Measurements from ENCODE around the gene EPHB1. TPM values are rescaled to one million over a fixed set of nuclear protein-coding genes. Genes with fewer than 3 reads are reported as not detected.

EPHB1 gene
- total RNA-seq, 5 donors from 2014 or later (not counting 1 experiment from before 2014, with no cell fraction given), result 0.28 to 0.72 (median 0.31) TPM; not detected in 1

GRCh38 chr3:134753999-134754742 lies 40.9 kb upstream of the EPHB1 start:
- H3K27ac ChIP-seq (ENCODE audit: low read length), result no peak overlapping the region
- POLR2A ChIA-PET, result no interaction called here

GRCh38 chr3:134754768-134755559 lies 40.1 kb upstream of the EPHB1 start:
- no peaks in the 10 kb centered on the region for H3K36me3 ChIP-seq (ENCODE audit: control insufficient read depth in 2 of 2, extremely low read depth in 1 of 2, insufficient read depth in 1 of 2, low read length in 1 of 2)
- H3K9me3 ChIP-seq, result no peaks in the 10 kb centered on the region
- H3K27me3 ChIP-seq (replicated peaks in 1 of 2; ENCODE audit: control insufficient read depth in 2 of 2, extremely low read depth in 1 of 2, insufficient read depth in 2 of 2, low read length in 1 of 2), result peaks cover 0 to 22% of the 10 kb centered on the region in 2 experiments
- DNase-seq, result peak in 6 of 35 experiments; percentile 0 to 9 (median 6)
- CTCF ChIA-PET, result interaction anchor here in 1 of 2 donors (1.1 kb wide), 1 partner anchor 40 kb away, joined by 3 read pairs; the partner anchor contains the start of gene EPHB1
- H3K27ac Mint-ChIP-seq, result no peak overlapping the region
- no peak for ATAC-seq (replicated peaks in 1 of 4)
- H3K27ac ChIP-seq (ENCODE audit: low read length), result no peak overlapping the region
- H3K4me3 Mint-ChIP-seq, result no peak overlapping the region
- POLR2A ChIA-PET, result no interaction called here
- no peaks in the 10 kb centered on the region for H3K4me1 Mint-ChIP-seq
- H3K36me3 Mint-ChIP-seq, result no peaks in the 10 kb centered on the region
- H3K9me3 Mint-ChIP-seq, result no peaks in the 10 kb centered on the region
- peaks cover 5 to 8% of the 10 kb centered on the region in 2 donors for H3K27me3 Mint-ChIP-seq
- H3K4me1 ChIP-seq (ENCODE audit: control insufficient read depth in 1 of 2, extremely low read depth in 1 of 2, insufficient read depth in 2 of 2, low read length in 2 of 2), result no peaks in the 10 kb centered on the region
- no peak overlapping the region for H3K4me3 ChIP-seq (ENCODE audit: control insufficient read depth in 1 of 2, extremely low read depth in 1 of 2, low read length in 1 of 2)
- no CpG with 5 or more reads among the region's 4 CpGs for WGBS (ENCODE audit: insufficient coverage)

More at GRCh38 chr3:134753999-134754742, 40.9 kb upstream of the EPHB1 start:
- Histone ChIP-seq H3K4me3 (ENCODE audit: control insufficient read depth in 1 of 2, extremely low read depth in 1 of 2, low read length in 1 of 2) (no peak overlapping the region), H3K27me3 (replicated peaks in 1 of 2; ENCODE audit: control insufficient read depth in 2 of 2, extremely low read depth in 1 of 2, insufficient read depth in 2 of 2, low read length in 1 of 2) (peaks cover 0 to 22% of the 10 kb centered on the region in 2 experiments), H3K4me1 (ENCODE audit: control insufficient read depth in 1 of 2, extremely low read depth in 1 of 2, insufficient read depth in 2 of 2, low read length in 2 of 2) (no peaks in the 10 kb centered on the region), H3K9me3 (no peaks in the 10 kb centered on the region), H3K36me3 (ENCODE audit: control insufficient read depth in 2 of 2, extremely low read depth in 1 of 2, insufficient read depth in 1 of 2, low read length in 1 of 2) (no peaks in the 10 kb centered on the region)
- H3K36me3 Mint-ChIP-seq, result no peaks in the 10 kb centered on the region
- no peak overlapping the region for H3K27ac Mint-ChIP-seq
- no peak for DNase-seq
- no peaks in the 10 kb centered on the region for H3K9me3 Mint-ChIP-seq
- no peaks in the 10 kb centered on the region for H3K4me1 Mint-ChIP-seq
- no peak overlapping the region for H3K4me3 Mint-ChIP-seq
- WGBS (ENCODE audit: insufficient coverage), result 54% methylated on average over 4 of the region's 6 CpGs
- peaks cover 5 to 8% of the 10 kb centered on the region in 2 donors for H3K27me3 Mint-ChIP-seq
- ATAC-seq (replicated peaks in 1 of 4), result no peak
- CTCF ChIA-PET, result interaction anchor here in 1 of 2 donors (1.1 kb wide), 1 partner anchor 40 kb away, joined by 3 read pairs; the partner anchor contains the start of gene EPHB1

GRCh38 chr3:134755821-134756220 lies 39.2 kb upstream of the EPHB1 start:
- H3K27ac ChIP-seq (ENCODE audit: low read length), result no peak overlapping the region
- H3K4me1 Mint-ChIP-seq, result no peaks in the 10 kb centered on the region
- no peaks in the 10 kb centered on the region for H3K9me3 Mint-ChIP-seq
- no peaks in the 10 kb centered on the region for H3K36me3 ChIP-seq (ENCODE audit: control insufficient read depth in 2 of 2, extremely low read depth in 1 of 2, insufficient read depth in 1 of 2, low read length in 1 of 2)
- H3K4me3 ChIP-seq (ENCODE audit: control insufficient read depth in 1 of 2, extremely low read depth in 1 of 2, low read length in 1 of 2), result no peak overlapping the region
- ATAC-seq (replicated peaks in 1 of 4) (no peak), DNase-seq (no peak)
- H3K27ac Mint-ChIP-seq, result no peak overlapping the region
- POLR2A ChIA-PET, result no interaction called here
- peaks cover 0 to 20% of the 10 kb centered on the region in 2 experiments for H3K27me3 ChIP-seq (replicated peaks in 1 of 2; ENCODE audit: control insufficient read depth in 2 of 2, extremely low read depth in 1 of 2, insufficient read depth in 2 of 2, low read length in 1 of 2)
- no peaks in the 10 kb centered on the region for H3K4me1 ChIP-seq (ENCODE audit: control insufficient read depth in 1 of 2, extremely low read depth in 1 of 2, insufficient read depth in 2 of 2, low read length in 2 of 2)
- CTCF ChIA-PET, result interaction anchor here in 1 of 2 donors (1.1 kb wide), 1 partner anchor 39 kb away, joined by 3 read pairs; the partner anchor contains the start of gene EPHB1
- no peaks in the 10 kb centered on the region for H3K9me3 ChIP-seq
- no peak overlapping the region for H3K4me3 Mint-ChIP-seq
- 65% methylated on average over 2 of the region's 2 CpGs for WGBS (ENCODE audit: insufficient coverage)
- peaks cover 5 to 8% of the 10 kb centered on the region in 2 donors for H3K27me3 Mint-ChIP-seq
- H3K36me3 Mint-ChIP-seq, result no peaks in the 10 kb centered on the region

- Mint-ChIP-seq H3K4me3 (no peak overlapping the region), H3K9me3 (no peaks in the 10 kb centered on the region), H3K4me1 (no peaks in the 10 kb centered on the region), H3K27me3 (peaks cover 0 to 5% of the 10 kb centered on the region in 2 donors), H3K36me3 (no peaks in the 10 kb centered on the region), H3K27ac (no peak overlapping the region)
- ATAC-seq (replicated peaks in 1 of 4) (no peak), DNase-seq (no peak)
- WGBS (ENCODE audit: insufficient coverage), result 45% methylated on average over 2 of the region's 3 CpGs
- ChIA-PET POLR2A (no interaction called here), CTCF (interaction anchor here in 1 of 2 donors (0.6 kb wide), 1 partner anchor 1760 kb away, joined by 3 read pairs; no protein-coding TSS in a partner anchor)
- Histone ChIP-seq H3K36me3 (ENCODE audit: control insufficient read depth in 2 of 2, extremely low read depth in 1 of 2, insufficient read depth in 1 of 2, low read length in 1 of 2) (no peaks in the 10 kb centered on the region), H3K9me3 (no peaks in the 10 kb centered on the region), H3K4me1 (ENCODE audit: control insufficient read depth in 1 of 2, extremely low read depth in 1 of 2, insufficient read depth in 2 of 2, low read length in 2 of 2) (no peaks in the 10 kb centered on the region), H3K4me3 (ENCODE audit: control insufficient read depth in 1 of 2, extremely low read depth in 1 of 2, low read length in 1 of 2) (no peak overlapping the region), H3K27me3 (replicated peaks in 1 of 2; ENCODE audit: control insufficient read depth in 2 of 2, extremely low read depth in 1 of 2, insufficient read depth in 2 of 2, low read length in 1 of 2) (peaks cover 0 to 19% of the 10 kb centered on the region in 2 experiments), H3K27ac (ENCODE audit: low read length) (no peak overlapping the region)
Observed at GRCh38 chr3:134757549-134758069, 37.5 kb upstream of the EPHB1 start.

- Histone ChIP-seq H3K27ac (ENCODE audit: low read length) (no peak overlapping the region), H3K9me3 (no peaks in the 10 kb centered on the region), H3K4me1 (ENCODE audit: control insufficient read depth in 1 of 2, extremely low read depth in 1 of 2, insufficient read depth in 2 of 2, low read length in 2 of 2) (no peaks in the 10 kb centered on the region), H3K27me3 (replicated peaks in 1 of 2; ENCODE audit: control insufficient read depth in 2 of 2, extremely low read depth in 1 of 2, insufficient read depth in 2 of 2, low read length in 1 of 2) (peaks cover 0 to 4% of the 10 kb centered on the region in 2 experiments), H3K36me3 (ENCODE audit: control insufficient read depth in 2 of 2, extremely low read depth in 1 of 2, insufficient read depth in 1 of 2, low read length in 1 of 2) (no peaks in the 10 kb centered on the region), H3K4me3 (ENCODE audit: control insufficient read depth in 1 of 2, extremely low read depth in 1 of 2, low read length in 1 of 2) (no peak overlapping the region)
- POLR2A ChIA-PET, result no interaction called here
- Mint-ChIP-seq H3K36me3 (no peaks in the 10 kb centered on the region), H3K4me3 (no peak overlapping the region), H3K4me1 (no peaks in the 10 kb centered on the region), H3K27ac (no peak overlapping the region), H3K27me3 (peaks cover 0 to 17% of the 10 kb centered on the region in 2 donors), H3K9me3 (no peaks in the 10 kb centered on the region)
- CTCF ChIA-PET, result no interaction called here
- WGBS (ENCODE audit: insufficient coverage), result 75% methylated on average over 1 of the region's 8 CpGs
- ATAC-seq (replicated peaks in 1 of 4) (no peak), DNase-seq (no peak)
Observed at GRCh38 chr3:134761213-134761612, 33.8 kb upstream of the EPHB1 start.

GRCh38 chr3:134762016-134762415 lies 33.0 kb upstream of the EPHB1 start:
- ATAC-seq (replicated peaks in 1 of 4), result no peak
- H3K4me1 Mint-ChIP-seq, result no peaks in the 10 kb centered on the region
- no peaks in the 10 kb centered on the region for H3K9me3 Mint-ChIP-seq
- 100% methylated on average over 1 of the region's 4 CpGs for WGBS (ENCODE audit: insufficient coverage)
- POLR2A ChIA-PET, result no interaction called here
- no peaks in the 10 kb centered on the region for H3K36me3 ChIP-seq (ENCODE audit: control insufficient read depth in 2 of 2, extremely low read depth in 1 of 2, insufficient read depth in 1 of 2, low read length in 1 of 2)
- no peaks in the 10 kb centered on the region for H3K36me3 Mint-ChIP-seq
- no peaks in the 10 kb centered on the region for H3K4me1 ChIP-seq (ENCODE audit: control insufficient read depth in 1 of 2, extremely low read depth in 1 of 2, insufficient read depth in 2 of 2, low read length in 2 of 2)
- DNase-seq, result no peak
- H3K4me3 ChIP-seq (ENCODE audit: control insufficient read depth in 1 of 2, extremely low read depth in 1 of 2, low read length in 1 of 2), result no peak overlapping the region
- no peak overlapping the region for H3K4me3 Mint-ChIP-seq
- H3K9me3 ChIP-seq, result no peaks in the 10 kb centered on the region
- H3K27me3 ChIP-seq (replicated peaks in 1 of 2; ENCODE audit: control insufficient read depth in 2 of 2, extremely low read depth in 1 of 2, insufficient read depth in 2 of 2, low read length in 1 of 2), result peaks cover 0 to 4% of the 10 kb centered on the region in 2 experiments
- H3K27ac ChIP-seq (ENCODE audit: low read length), result no peak overlapping the region
- H3K27ac Mint-ChIP-seq, result no peak overlapping the region
- peaks cover 0 to 17% of the 10 kb centered on the region in 2 donors for H3K27me3 Mint-ChIP-seq
- CTCF ChIA-PET, result no interaction called here

All from T-cell (primary cell).